HEK293 (cell line): ENCODE measurements around the gene SNX7.

Experiments used
- ZBTB21 ChIP-seq: fragments of 450-650 bp; formaldehyde crosslinking; IDR thresholded peaks from 2 replicates; pipeline ENCODE4 v1.5.1; 2017; ENCODE audit warnings: missing biosample characterization, missing genetic modification characterization
- ZFP41 ChIP-seq: fragments of 450-650 bp; formaldehyde crosslinking; IDR thresholded peaks from 2 replicates; pipeline ENCODE4 v1.5.1; 2016; ENCODE audit warnings: missing biosample characterization, missing genetic modification characterization, borderline replicate concordance
- ZNF157 ChIP-seq: fragments of 450-650 bp; formaldehyde crosslinking; IDR thresholded peaks from 2 replicates; pipeline ENCODE4 v1.5.1; 2016; ENCODE audit warnings: missing biosample characterization, missing genetic modification characterization
- ZNF335 ChIP-seq: fragments of 450-650 bp; formaldehyde crosslinking; conservative IDR thresholded peaks from 2 replicates; pipeline ENCODE4 v1.5.1; 2016; ENCODE audit warnings: missing biosample characterization, missing genetic modification characterization
- ZNF391 ChIP-seq: fragments of 450-650 bp; formaldehyde crosslinking; IDR thresholded peaks from 2 replicates; pipeline ENCODE4 v1.5.1; 2016; ENCODE audit warnings: low read depth, missing biosample characterization, missing genetic modification characterization, borderline replicate concordance
- ZNF501 ChIP-seq: fragments of 450-650 bp; formaldehyde crosslinking; IDR thresholded peaks from 2 replicates; pipeline ENCODE4 v1.5.1; 2016; ENCODE audit warnings: missing biosample characterization, missing genetic modification characterization
- ZNF629 ChIP-seq: fragments of 450-650 bp; formaldehyde crosslinking; IDR thresholded peaks from 2 replicates; pipeline ENCODE4 v1.5.1; 2017; ENCODE audit warnings: missing biosample characterization, missing genetic modification characterization
- TF ChIP-seq, protein P1 (sequence below): fragments of 450-650 bp; formaldehyde crosslinking; IDR thresholded peaks from 2 replicates; pipeline ENCODE4 v1.5.1; 2016; ENCODE audit warnings: missing biosample characterization, missing genetic modification characterization
- TF ChIP-seq, protein P2 (sequence below): fragments of 450-650 bp; formaldehyde crosslinking; IDR thresholded peaks from 2 replicates; pipeline ENCODE4 v1.5.1; 2016; ENCODE audit warnings: missing biosample characterization, missing genetic modification characterization
- TF ChIP-seq, protein P3 (sequence below): fragments of 450-650 bp; formaldehyde crosslinking; optimal IDR thresholded peaks from 2 replicates; pipeline ENCODE3; 2016; ENCODE audit warnings: missing biosample characterization, mild to moderate bottlenecking, missing genetic modification characterization
- TF ChIP-seq, protein P4 (sequence below): fragments of 450-650 bp; formaldehyde crosslinking; IDR thresholded peaks from 2 replicates; pipeline ENCODE4 v1.5.1; 2016; ENCODE audit warnings: missing biosample characterization, missing genetic modification characterization
- TF ChIP-seq, protein P5 (sequence below): fragments of 450-650 bp; formaldehyde crosslinking; IDR thresholded peaks from 2 replicates; pipeline ENCODE4 v1.5.1; 2017; ENCODE audit warnings: missing biosample characterization, mild to moderate bottlenecking, missing genetic modification characterization, moderate library complexity
- TF ChIP-seq, protein P6 (sequence below): sonication (generic); formaldehyde crosslinking; IDR thresholded peaks from 2 replicates; pipeline ENCODE4 v1.8.1; 2022; ENCODE audit warnings: mild to moderate bottlenecking, moderate library complexity, missing genetic modification reagents

DNA sequence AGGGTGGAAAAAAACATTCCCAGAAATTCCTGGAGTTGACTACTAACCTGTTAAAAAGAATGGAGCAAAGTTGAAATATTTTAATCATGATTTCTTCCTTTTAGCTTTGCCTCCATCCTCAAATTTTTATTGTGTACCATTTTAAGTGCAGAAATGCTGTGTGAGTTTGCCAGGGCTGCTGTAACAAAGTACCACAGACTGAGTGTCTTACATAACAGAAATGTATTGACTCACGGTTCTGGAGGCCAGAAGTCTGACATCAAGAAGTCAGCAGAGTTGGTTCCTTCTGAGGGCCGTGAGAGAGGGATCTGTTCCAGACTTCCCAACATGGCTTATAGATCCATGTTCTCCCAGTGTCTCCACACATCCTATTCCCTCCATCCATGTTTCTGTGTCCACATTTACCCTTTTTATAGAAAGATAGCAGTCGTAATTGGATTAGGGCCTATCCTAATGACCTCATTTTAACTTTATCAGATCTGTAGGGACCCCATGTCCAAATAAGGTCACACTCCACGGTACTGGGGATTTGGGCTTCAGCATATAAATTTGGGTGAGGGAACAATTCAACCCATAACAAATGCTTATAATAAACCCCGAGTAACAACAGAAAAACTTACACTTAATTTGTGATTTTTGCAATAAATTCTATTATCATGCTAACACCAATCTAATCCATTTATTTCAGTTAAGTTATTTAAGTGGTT is 12.7 kb downstream of the SNX7 start:
- TF ChIP-seq ZNF335 (tag by site-specific recombination): no peak
- TF ChIP-seq ZNF501 (tag by site-specific recombination): no peak
- no peak for TF ChIP-seq ZFP41 (tag by site-specific recombination)
- TF ChIP-seq, protein P1, sequence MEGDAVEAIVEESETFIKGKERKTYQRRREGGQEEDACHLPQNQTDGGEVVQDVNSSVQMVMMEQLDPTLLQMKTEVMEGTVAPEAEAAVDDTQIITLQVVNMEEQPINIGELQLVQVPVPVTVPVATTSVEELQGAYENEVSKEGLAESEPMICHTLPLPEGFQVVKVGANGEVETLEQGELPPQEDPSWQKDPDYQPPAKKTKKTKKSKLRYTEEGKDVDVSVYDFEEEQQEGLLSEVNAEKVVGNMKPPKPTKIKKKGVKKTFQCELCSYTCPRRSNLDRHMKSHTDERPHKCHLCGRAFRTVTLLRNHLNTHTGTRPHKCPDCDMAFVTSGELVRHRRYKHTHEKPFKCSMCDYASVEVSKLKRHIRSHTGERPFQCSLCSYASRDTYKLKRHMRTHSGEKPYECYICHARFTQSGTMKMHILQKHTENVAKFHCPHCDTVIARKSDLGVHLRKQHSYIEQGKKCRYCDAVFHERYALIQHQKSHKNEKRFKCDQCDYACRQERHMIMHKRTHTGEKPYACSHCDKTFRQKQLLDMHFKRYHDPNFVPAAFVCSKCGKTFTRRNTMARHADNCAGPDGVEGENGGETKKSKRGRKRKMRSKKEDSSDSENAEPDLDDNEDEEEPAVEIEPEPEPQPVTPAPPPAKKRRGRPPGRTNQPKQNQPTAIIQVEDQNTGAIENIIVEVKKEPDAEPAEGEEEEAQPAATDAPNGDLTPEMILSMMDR (tag by site-specific recombination): no peak
- TF ChIP-seq, protein P2, sequence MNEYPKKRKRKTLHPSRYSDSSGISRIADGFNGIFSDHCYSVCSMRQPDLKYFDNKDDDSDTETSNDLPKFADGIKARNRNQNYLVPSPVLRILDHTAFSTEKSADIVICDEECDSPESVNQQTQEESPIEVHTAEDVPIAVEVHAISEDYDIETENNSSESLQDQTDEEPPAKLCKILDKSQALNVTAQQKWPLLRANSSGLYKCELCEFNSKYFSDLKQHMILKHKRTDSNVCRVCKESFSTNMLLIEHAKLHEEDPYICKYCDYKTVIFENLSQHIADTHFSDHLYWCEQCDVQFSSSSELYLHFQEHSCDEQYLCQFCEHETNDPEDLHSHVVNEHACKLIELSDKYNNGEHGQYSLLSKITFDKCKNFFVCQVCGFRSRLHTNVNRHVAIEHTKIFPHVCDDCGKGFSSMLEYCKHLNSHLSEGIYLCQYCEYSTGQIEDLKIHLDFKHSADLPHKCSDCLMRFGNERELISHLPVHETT: no peak
- TF ChIP-seq, protein P3, sequence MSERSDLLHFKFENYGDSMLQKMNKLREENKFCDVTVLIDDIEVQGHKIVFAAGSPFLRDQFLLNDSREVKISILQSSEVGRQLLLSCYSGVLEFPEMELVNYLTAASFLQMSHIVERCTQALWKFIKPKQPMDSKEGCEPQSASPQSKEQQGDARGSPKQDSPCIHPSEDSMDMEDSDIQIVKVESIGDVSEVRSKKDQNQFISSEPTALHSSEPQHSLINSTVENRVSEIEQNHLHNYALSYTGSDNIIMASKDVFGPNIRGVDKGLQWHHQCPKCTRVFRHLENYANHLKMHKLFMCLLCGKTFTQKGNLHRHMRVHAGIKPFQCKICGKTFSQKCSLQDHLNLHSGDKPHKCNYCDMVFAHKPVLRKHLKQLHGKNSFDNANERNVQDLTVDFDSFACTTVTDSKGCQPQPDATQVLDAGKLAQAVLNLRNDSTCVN (tag by site-specific recombination): no peak
- no peak for TF ChIP-seq ZNF391 (tag by site-specific recombination)
- TF ChIP-seq, protein P4, sequence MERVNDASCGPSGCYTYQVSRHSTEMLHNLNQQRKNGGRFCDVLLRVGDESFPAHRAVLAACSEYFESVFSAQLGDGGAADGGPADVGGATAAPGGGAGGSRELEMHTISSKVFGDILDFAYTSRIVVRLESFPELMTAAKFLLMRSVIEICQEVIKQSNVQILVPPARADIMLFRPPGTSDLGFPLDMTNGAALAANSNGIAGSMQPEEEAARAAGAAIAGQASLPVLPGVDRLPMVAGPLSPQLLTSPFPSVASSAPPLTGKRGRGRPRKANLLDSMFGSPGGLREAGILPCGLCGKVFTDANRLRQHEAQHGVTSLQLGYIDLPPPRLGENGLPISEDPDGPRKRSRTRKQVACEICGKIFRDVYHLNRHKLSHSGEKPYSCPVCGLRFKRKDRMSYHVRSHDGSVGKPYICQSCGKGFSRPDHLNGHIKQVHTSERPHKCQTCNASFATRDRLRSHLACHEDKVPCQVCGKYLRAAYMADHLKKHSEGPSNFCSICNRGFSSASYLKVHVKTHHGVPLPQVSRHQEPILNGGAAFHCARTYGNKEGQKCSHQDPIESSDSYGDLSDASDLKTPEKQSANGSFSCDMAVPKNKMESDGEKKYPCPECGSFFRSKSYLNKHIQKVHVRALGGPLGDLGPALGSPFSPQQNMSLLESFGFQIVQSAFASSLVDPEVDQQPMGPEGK (tag by site-specific recombination): no peak
- TF ChIP-seq ZBTB21: no peak
- TF ChIP-seq, protein P5, sequence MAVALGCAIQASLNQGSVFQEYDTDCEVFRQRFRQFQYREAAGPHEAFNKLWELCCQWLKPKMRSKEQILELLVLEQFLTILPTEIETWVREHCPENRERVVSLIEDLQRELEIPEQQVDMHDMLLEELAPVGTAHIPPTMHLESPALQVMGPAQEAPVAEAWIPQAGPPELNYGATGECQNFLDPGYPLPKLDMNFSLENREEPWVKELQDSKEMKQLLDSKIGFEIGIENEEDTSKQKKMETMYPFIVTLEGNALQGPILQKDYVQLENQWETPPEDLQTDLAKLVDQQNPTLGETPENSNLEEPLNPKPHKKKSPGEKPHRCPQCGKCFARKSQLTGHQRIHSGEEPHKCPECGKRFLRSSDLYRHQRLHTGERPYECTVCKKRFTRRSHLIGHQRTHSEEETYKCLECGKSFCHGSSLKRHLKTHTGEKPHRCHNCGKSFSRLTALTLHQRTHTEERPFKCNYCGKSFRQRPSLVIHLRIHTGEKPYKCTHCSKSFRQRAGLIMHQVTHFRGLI: no peak
- TF ChIP-seq, protein P6, sequence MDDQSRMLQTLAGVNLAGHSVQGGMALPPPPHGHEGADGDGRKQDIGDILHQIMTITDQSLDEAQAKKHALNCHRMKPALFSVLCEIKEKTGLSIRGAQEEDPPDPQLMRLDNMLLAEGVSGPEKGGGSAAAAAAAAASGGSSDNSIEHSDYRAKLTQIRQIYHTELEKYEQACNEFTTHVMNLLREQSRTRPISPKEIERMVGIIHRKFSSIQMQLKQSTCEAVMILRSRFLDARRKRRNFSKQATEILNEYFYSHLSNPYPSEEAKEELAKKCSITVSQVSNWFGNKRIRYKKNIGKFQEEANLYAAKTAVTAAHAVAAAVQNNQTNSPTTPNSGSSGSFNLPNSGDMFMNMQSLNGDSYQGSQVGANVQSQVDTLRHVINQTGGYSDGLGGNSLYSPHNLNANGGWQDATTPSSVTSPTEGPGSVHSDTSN: no peak
- no peak for TF ChIP-seq ZNF157
- no peak for TF ChIP-seq ZNF629 (tag by site-specific recombination)
